GM12864 (cell line): ENCODE data around the gene ASMTL.

ENCODE experiments used
- DNase-seq: peaks from one replicate; pipeline ENCODE4 v3.0.0-alpha.2; 2011; ENCODE audit warnings: low read depth
- H3K4me3 ChIP-seq: 2 replicates; pipeline ENCODE4 v1.5.1; 2011; ENCODE audit warnings: mild to moderate bottlenecking, low read depth, low read length, control low read depth
- TF ChIP-seq, protein P1 (sequence below): IDR thresholded peaks from 2 replicates; pipeline ENCODE4 v1.5.1; 2011; ENCODE audit warnings: low read depth, mild to moderate bottlenecking, moderate library complexity, low read length, control low read depth, inconsistent platforms; ENCODE audit errors: missing control alignments

The ASMTL gene

DNA sequence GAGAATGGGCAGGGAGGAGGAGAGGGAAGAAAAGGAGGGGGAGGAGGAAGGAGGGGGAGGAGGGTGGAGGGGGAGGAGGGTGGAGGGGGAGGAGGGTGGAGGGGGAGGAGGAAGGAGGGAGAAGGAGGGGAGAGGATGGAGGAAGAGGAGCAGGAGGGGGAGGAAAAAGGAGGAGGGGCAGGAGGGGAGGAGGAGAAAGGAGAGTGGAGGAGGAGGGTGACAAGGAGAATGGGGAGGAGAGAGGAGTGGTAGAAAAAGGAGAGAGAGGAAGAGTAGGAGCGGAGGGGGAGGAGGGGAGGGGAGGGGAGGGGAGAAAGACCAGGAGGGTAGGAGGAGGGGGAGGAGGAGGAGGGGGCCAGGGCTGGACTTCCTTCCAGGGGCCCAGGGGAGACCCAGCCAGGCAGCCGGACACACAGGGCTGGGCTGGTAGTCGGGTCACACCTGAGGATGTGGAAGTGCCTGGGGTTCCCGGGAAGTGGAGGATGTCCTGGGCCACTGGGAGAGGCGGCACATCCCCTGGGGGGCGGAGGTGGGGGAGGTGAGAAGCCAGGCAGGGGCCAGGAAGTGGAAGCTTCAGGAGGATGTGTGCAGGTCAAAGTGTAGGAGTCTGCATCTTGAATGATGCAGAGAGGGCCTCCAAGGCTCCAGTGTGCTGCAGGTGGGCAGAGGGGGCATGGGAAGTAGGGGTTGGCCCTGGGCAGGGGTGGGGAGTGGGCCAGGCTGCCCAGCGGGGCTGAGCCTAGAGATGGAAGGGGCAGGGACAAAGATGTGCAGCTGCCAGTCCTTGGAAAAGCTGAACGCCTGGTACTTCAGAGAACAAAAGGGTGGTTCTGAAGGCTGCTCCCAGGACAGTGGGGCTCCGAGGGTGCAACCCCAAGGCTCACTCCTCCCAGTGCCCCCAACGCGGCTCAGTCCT, 97.3 kb downstream of the ASMTL start:
- TF ChIP-seq, protein P1, sequence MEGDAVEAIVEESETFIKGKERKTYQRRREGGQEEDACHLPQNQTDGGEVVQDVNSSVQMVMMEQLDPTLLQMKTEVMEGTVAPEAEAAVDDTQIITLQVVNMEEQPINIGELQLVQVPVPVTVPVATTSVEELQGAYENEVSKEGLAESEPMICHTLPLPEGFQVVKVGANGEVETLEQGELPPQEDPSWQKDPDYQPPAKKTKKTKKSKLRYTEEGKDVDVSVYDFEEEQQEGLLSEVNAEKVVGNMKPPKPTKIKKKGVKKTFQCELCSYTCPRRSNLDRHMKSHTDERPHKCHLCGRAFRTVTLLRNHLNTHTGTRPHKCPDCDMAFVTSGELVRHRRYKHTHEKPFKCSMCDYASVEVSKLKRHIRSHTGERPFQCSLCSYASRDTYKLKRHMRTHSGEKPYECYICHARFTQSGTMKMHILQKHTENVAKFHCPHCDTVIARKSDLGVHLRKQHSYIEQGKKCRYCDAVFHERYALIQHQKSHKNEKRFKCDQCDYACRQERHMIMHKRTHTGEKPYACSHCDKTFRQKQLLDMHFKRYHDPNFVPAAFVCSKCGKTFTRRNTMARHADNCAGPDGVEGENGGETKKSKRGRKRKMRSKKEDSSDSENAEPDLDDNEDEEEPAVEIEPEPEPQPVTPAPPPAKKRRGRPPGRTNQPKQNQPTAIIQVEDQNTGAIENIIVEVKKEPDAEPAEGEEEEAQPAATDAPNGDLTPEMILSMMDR = no peak
- H3K4me3 ChIP-seq = no peak overlapping the region
- DNase-seq = no peak

DNA sequence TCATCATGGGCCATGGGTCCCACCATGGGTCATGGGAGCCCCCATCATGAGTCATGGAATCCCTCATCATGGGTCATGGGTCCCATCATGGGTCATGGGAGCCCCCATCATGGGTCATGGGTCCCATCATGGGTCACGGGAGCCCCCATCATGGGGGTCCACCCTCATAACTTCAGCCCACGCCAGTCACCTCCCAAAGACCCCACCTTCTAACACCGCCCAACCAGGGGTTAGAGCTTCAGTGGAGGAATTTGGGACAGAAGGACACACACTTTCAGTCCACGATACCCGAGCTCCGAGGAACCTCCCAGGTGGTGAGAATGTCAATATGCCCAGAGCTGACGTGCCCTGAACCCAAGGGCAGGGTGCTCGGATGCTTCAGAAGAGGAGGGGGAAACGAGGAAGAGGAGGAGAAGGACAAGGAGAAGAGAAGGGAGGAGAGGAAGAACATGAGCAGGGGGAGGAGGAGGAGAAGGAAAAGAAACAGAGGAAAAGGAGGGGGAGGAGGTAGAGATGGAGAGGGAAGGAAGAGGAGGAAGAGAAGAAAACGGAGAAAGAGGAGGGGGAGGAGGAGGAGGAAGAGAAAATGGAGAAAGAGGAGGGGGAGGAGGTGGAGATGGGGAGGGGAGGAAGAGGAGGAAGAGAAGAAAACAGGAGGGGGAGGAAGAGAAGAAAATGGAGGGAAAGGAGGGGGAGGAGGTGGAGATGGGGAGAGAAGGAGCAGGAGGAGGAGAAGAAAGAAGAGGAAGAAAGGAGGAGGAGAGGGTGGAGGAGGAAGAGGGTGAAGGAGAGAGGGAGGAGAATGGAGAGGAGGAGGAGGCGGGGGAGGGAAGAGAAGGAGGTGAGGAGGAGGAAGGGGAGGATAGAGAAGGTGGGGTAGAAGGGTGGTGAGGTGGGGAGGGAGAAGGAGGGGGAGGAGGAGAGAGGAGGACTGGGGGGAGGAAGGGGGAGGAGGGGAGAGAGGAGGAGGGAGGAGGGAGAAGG, 98.4 kb downstream of the ASMTL start:
- no peak for DNase-seq
- TF ChIP-seq, protein P1 = no peak
- H3K4me3 ChIP-seq = no peak overlapping the region
